ENCODE results near the gene EPB41L2. TPM values are rescaled to one million over a fixed set of nuclear protein-coding genes. Genes with fewer than 3 reads are reported as not detected.

EPB41L2 gene
- total and polyA plus RNA-seq, 2 experiments from 2014 or later, result 76.2 to 91.7 TPM

- no peaks in the 10 kb centered on the region for H3K9me3 Mint-ChIP-seq
- DNase-seq (ENCODE audit: low spot score) (no peak), ATAC-seq (no peak)
- H3F3A ChIP-seq (replicated peaks; ENCODE audit: low read depth), result no peaks in the 10 kb centered on the region
- H4K20me1 ChIP-seq (replicated peaks; ENCODE audit: insufficient read depth), result no peaks in the 10 kb centered on the region
- peaks cover 34% of the 10 kb centered on the region for H3K4me1 Mint-ChIP-seq
- no peak overlapping the region for H2AFZ ChIP-seq
- no peaks in the 10 kb centered on the region for H3K27me3 Mint-ChIP-seq (ENCODE audit: insufficient read depth, low read depth, poor library complexity)
- H3K79me2 ChIP-seq (replicated peaks; ENCODE audit: insufficient read depth), result no peaks in the 10 kb centered on the region
- peaks cover 19% of the 10 kb centered on the region for H3K4me1 ChIP-seq (ENCODE audit: insufficient read depth)
- no peaks in the 10 kb centered on the region for H3K36me3 ChIP-seq (ENCODE audit: insufficient read depth)
- no peak overlapping the region for H3K4me3 ChIP-seq
- H3K9me2 ChIP-seq (ENCODE audit: insufficient read depth), result no peaks in the 10 kb centered on the region; the same call in 1 of the 2 replicates
- H3K36me3 Mint-ChIP-seq (ENCODE audit: low read depth), result no peaks in the 10 kb centered on the region
- TF ChIP-seq ETS1 (IDR thresholded peaks at IDR 0.05) (no peak), ZNF462 (CRISPR knock-in tag; IDR thresholded peaks at IDR 0.05) (no peak), CREB1 (CRISPR knock-in tag; IDR thresholded peaks at IDR 0.05; ENCODE audit: low read depth) (no peak), EZH2phosphoT487 (IDR thresholded peaks at IDR 0.05; ENCODE audit: unreplicated experiment) (no peak), POLR2AphosphoS5 (IDR thresholded peaks at IDR 0.05; ENCODE audit: low read depth) (no peak), REST (IDR thresholded peaks at IDR 0.05; ENCODE audit: unreplicated experiment) (no peak), EZH2 (IDR thresholded peaks at IDR 0.05; ENCODE audit: low read depth, unreplicated experiment) (no peak), ZNF114 (CRISPR knock-in tag; IDR thresholded peaks at IDR 0.05) (no peak), CTCF (conservative IDR thresholded peaks at IDR 0.05; ENCODE audit: low read depth in 2 of 2) (no peak), JUNB (IDR thresholded peaks at IDR 0.05; ENCODE audit: unreplicated experiment) (no peak), ZNF331 (CRISPR knock-in tag; IDR thresholded peaks at IDR 0.05; ENCODE audit: low read depth) (no peak), STAT1 (IDR thresholded peaks at IDR 0.05; ENCODE audit: unreplicated experiment) (no peak), NANOG (IDR thresholded peaks at IDR 0.05; ENCODE audit: borderline replicate concordance) (no peak)
- H3K27ac ChIP-seq (ENCODE audit: low read depth), result no peak overlapping the region
- H3K27ac Mint-ChIP-seq, result no peak overlapping the region; the same call in 1 of the 2 replicates
- H3K4me3 Mint-ChIP-seq, result no peak overlapping the region
- H3K27me3 ChIP-seq (ENCODE audit: insufficient read depth), result no peaks in the 10 kb centered on the region
- no peak overlapping the region for H3K4me2 ChIP-seq
These were observed 213.5 kb downstream of the EPB41L2 start for GRCh38 chr6:130849594-130849993.

Data from GM23338 (cell line).